Fibroblast of skin of abdomen (primary cell): ENCODE results near the gene MAGEB5. TPM values are rescaled to one million over a fixed set of nuclear protein-coding genes. Genes with fewer than 3 reads are reported as not detected.
"Not testable (repeated sequence)": the region's sequence is repeated elsewhere in the genome, so short reads cannot be mapped to it uniquely, and the experiment has no call there.

ENCODE experiments used
- DNase-seq: peaks from one replicate; pipeline ENCODE4 v3.0.0-alpha.2; 2013
- polyA plus RNA-seq, 2 experiments: library from polyadenylated mRNA; unstranded; fragments of 120-200 nt; gene quantifications; one replicate each; pipeline ENCODE4 v1.2.1, GENCODE V29; 2013; ENCODE audit not compliant: insufficient read length in 2 of 2

Gene MAGEB5
- not detected for polyA plus RNA-seq (2013, experiment 1 of 2; ENCODE audit: insufficient read length)
- polyA plus RNA-seq (2013, experiment 2 of 2; ENCODE audit: insufficient read length), result not detected

GRCh38 chrX:26215869-26216268 lies at the start of gene MAGEB5:
Gene MAGEB5 (plus strand): TSS chrX:26216169. CDS start chrX:26217302, 1,133 bp downstream.
- no peak for DNase-seq

- no peak for DNase-seq
These were observed 23.8 kb upstream of the MAGEB5 start, which contains the start of gene MAGEB6 for GRCh38 chrX:26192204-26192603. Gene MAGEB6 (plus strand): TSS chrX:26192440. CDS start chrX:26193847, 1,407 bp downstream.

- no peak for DNase-seq
These were observed 12.4 kb upstream of the MAGEB5 start for GRCh38 chrX:26203561-26203960.

- DNase-seq, result not testable (repeated sequence)
These were observed 11.3 kb upstream of the MAGEB5 start for GRCh38 chrX:26204717-26205116.

- DNase-seq, result no peak
These were observed 8.0 kb upstream of the MAGEB5 start for GRCh38 chrX:26208012-26208411.

- DNase-seq, result no peak
These were observed 3.4 kb downstream of the MAGEB5 start for GRCh38 chrX:26219351-26219750.

- DNase-seq, result no peak
These were observed 18.2 kb downstream of the MAGEB5 start for GRCh38 chrX:26234177-26234576.

- no peak for DNase-seq
These were observed 37.6 kb downstream of the MAGEB5 start for GRCh38 chrX:26253526-26253925.

GRCh38 chrX:26254436-26254835 lies 38.5 kb downstream of the MAGEB5 start:
- DNase-seq, result no peak

- DNase-seq, result peak; percentile 5
These were observed 46.2 kb downstream of the MAGEB5 start for GRCh38 chrX:26262121-26262523.
